ENCODE measurements around the gene PAK5. TPM values are rescaled to one million over a fixed set of nuclear protein-coding genes. Genes with fewer than 3 reads are reported as not detected.

The PAK5 gene
- total RNA-seq, 4 donors from 2014 or later = 0.05 to 6.6 (median 0.54) TPM; not detected in 1

DNA sequence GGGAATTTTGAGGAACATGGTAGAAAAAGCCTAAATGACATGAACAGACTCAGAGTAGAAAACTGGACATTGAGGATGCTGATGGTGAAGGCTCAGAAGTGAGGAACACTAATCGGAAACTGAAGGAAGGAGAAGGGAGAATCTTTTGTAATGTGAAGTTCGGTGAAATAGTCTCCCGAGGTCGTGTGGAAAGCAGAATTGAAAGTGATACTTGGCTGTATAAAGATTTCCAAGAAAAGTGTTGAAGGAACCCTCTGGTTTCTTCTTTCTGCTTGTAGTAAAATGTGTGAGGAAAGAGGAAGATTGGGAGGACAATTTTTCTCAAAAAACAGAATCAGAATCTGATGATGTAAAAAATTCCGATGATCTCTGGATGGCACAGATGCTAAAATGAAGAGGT, 209.0 kb downstream of the PAK5 start:
- Histone ChIP-seq H3K27ac (no peak overlapping the region), H3K36me3 (no peaks in the 10 kb centered on the region), H3K9me3 (no peaks in the 10 kb centered on the region), H3K27me3 (no peaks in the 10 kb centered on the region), H3K4me1 (no peaks in the 10 kb centered on the region), H3K4me3 (no peak overlapping the region)
- 71 to 90% methylated on average over 5 of the region's 5 CpGs for WGBS, 2 donors (ENCODE audit: low coverage in 1 of 2)
- ATAC-seq = no peak
- TF ChIP-seq EP300 (IDR thresholded peaks at IDR 0.05) (no peak), POLR2A (IDR thresholded peaks at IDR 0.05) (no peak), POLR2AphosphoS5 (IDR thresholded peaks at IDR 0.05) (no peak)
- TF ChIP-seq, protein P1, sequence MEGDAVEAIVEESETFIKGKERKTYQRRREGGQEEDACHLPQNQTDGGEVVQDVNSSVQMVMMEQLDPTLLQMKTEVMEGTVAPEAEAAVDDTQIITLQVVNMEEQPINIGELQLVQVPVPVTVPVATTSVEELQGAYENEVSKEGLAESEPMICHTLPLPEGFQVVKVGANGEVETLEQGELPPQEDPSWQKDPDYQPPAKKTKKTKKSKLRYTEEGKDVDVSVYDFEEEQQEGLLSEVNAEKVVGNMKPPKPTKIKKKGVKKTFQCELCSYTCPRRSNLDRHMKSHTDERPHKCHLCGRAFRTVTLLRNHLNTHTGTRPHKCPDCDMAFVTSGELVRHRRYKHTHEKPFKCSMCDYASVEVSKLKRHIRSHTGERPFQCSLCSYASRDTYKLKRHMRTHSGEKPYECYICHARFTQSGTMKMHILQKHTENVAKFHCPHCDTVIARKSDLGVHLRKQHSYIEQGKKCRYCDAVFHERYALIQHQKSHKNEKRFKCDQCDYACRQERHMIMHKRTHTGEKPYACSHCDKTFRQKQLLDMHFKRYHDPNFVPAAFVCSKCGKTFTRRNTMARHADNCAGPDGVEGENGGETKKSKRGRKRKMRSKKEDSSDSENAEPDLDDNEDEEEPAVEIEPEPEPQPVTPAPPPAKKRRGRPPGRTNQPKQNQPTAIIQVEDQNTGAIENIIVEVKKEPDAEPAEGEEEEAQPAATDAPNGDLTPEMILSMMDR (IDR thresholded peaks at IDR 0.05) = no peak

DNA sequence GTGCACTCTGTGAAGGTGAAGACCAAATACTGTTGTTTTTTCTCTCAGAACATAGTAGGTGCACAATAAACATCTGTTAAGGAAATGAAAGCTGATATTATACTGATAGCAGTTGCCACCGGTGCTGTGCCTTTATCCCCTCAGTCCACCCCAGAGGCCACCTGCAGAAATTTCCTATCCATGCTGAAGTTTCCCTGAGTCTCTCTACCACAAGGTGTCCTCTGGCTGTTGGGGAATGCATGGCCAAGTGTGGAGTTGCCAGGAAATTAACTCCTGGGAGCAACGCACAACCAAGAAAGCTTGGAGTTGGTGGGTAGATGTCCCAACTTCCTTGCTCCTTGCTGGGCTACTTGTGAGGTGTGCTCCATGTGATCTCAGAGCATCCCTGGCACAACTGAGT, 210.3 kb downstream of the PAK5 start:
- Histone ChIP-seq H3K27me3 (no peaks in the 10 kb centered on the region), H3K4me1 (no peaks in the 10 kb centered on the region), H3K4me3 (no peak overlapping the region), H3K36me3 (no peaks in the 10 kb centered on the region), H3K27ac (no peak overlapping the region), H3K9me3 (peaks cover 0 to 2% (median 0%) of the 10 kb centered on the region in 3 donors)
- WGBS, 2 donors (ENCODE audit: low coverage in 1 of 2) = 71 to 100% methylated on average over 1 of the region's 2 CpGs
- no peak for ATAC-seq
- TF ChIP-seq POLR2A (IDR thresholded peaks at IDR 0.05) (no peak), EP300 (IDR thresholded peaks at IDR 0.05) (no peak), POLR2AphosphoS5 (IDR thresholded peaks at IDR 0.05) (no peak)
- TF ChIP-seq, protein P1 (IDR thresholded peaks at IDR 0.05) = no peak

DNA sequence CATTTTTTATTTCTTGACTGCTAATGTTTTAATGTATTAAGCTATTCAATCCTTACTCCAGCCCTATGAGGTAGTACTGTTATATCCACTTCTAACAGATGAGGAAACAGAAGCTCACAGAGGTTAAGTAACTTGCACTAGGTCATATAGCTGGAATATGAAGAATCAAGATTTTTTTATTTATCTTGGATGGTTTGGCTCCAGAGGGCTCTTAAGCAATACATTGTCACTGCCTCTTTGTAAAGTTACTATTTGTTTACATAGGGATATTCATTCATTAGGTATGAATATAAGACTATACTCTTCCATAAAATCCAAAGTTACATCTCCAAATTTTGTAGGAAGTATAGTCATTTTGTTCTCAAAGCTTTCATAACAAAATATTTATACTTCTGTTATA, 210.7 kb downstream of the PAK5 start:
- Histone ChIP-seq H3K9me3 (peaks cover 0 to 4% (median 0%) of the 10 kb centered on the region in 3 donors), H3K27ac (no peak overlapping the region), H3K27me3 (no peaks in the 10 kb centered on the region), H3K4me1 (no peaks in the 10 kb centered on the region), H3K36me3 (no peaks in the 10 kb centered on the region), H3K4me3 (no peak overlapping the region)
- TF ChIP-seq, protein P1 (IDR thresholded peaks at IDR 0.05) = no peak
- TF ChIP-seq POLR2A (IDR thresholded peaks at IDR 0.05) (no peak), EP300 (IDR thresholded peaks at IDR 0.05) (no peak), POLR2AphosphoS5 (IDR thresholded peaks at IDR 0.05) (no peak)
- ATAC-seq = no peak

DNA sequence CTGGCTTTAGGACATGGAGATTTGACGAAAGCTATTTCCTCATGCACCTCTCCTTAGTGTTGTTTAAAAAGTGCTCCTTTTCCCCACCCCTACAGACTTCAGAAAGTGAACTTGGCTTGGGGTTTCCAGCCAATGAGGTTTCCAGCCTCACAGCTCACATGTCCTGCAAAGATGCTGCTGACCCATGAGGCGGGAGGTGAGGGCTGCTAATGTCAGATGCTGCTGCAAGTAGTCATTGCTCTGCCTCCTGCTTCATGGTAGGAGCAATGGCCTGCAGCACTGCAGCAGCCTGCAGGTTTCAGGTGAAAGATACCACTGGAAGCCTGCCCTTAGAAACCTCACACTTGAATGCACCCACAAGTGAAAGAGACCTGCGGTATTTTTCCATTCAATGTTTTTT, 211.7 kb downstream of the PAK5 start:
- 64 to 81% methylated on average over 2 to 3 of the region's 3 CpGs for WGBS, 2 donors (ENCODE audit: low coverage in 1 of 2)
- Histone ChIP-seq H3K4me1 (no peaks in the 10 kb centered on the region), H3K36me3 (no peaks in the 10 kb centered on the region), H3K27me3 (no peaks in the 10 kb centered on the region), H3K9me3 (peaks cover 0 to 4% (median 0%) of the 10 kb centered on the region in 3 donors), H3K4me3 (no peak overlapping the region), H3K27ac (no peak overlapping the region)
- TF ChIP-seq POLR2AphosphoS5 (IDR thresholded peaks at IDR 0.05) (no peak), EP300 (IDR thresholded peaks at IDR 0.05) (no peak), POLR2A (IDR thresholded peaks at IDR 0.05) (no peak)
- TF ChIP-seq, protein P1 (IDR thresholded peaks at IDR 0.05) = no peak
- ATAC-seq = no peak

DNA sequence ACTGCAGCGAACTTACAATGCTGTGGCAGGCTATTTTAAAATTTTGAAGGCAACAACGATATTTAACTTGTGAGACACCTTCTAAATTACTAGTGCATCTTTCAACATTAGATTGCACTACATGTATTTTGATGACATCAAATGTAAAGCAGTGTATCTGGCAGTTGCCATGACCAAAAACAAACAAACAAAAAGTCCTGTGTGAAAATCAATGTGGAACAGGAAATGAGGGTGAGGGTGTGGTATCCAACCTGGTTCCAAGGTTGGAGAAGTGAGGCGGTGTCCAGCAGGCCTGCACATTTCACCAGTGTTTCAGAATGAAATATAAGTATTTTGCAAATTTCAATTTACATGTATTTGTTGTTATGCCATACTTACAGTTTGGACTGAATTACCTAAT, 212.5 kb downstream of the PAK5 start:
- peaks cover 0 to 4% (median 0%) of the 10 kb centered on the region in 3 donors for H3K9me3 ChIP-seq

More for the DNA sequence above, 212.5 kb downstream of the PAK5 start:
- H3K4me3 ChIP-seq = no peak overlapping the region
- no peaks in the 10 kb centered on the region for H3K36me3 ChIP-seq
- no peak for ATAC-seq
- no peak for TF ChIP-seq POLR2AphosphoS5 (IDR thresholded peaks at IDR 0.05)
- TF ChIP-seq POLR2A (IDR thresholded peaks at IDR 0.05) = no peak
- TF ChIP-seq, protein P1 (IDR thresholded peaks at IDR 0.05) = no peak
- no peak for TF ChIP-seq EP300 (IDR thresholded peaks at IDR 0.05)
- no peak overlapping the region for H3K27ac ChIP-seq
- H3K4me1 ChIP-seq = no peaks in the 10 kb centered on the region
- H3K27me3 ChIP-seq = no peaks in the 10 kb centered on the region
- WGBS, 2 donors (ENCODE audit: low coverage in 1 of 2) = 66 to 73% methylated on average over 3 of the region's 3 CpGs
